ENCODE data around the gene PSMD14.

PSMD14 gene

DNA sequence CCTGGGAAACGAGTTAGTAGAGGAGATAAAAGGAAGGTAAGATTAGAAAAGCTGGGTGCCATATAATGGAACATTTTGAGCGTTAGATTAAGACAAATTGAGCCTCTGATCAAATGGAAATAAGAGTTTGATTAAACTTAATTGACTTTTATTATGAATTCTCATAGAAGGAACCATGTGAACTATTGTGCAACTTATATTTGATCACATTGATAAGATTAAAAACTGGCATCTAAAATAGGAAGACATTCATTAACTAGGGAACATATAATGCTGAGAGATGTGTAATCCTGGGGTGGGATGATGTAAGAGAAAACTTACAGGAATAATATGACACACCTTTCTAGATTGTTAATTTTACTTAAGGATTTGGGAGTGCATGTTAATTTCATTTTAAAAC, 130.4 kb downstream of the PSMD14 start:
- no peak overlapping the region for H3K4me3 ChIP-seq (ENCODE audit: low read depth, low read length)
- TF ChIP-seq, protein P1, sequence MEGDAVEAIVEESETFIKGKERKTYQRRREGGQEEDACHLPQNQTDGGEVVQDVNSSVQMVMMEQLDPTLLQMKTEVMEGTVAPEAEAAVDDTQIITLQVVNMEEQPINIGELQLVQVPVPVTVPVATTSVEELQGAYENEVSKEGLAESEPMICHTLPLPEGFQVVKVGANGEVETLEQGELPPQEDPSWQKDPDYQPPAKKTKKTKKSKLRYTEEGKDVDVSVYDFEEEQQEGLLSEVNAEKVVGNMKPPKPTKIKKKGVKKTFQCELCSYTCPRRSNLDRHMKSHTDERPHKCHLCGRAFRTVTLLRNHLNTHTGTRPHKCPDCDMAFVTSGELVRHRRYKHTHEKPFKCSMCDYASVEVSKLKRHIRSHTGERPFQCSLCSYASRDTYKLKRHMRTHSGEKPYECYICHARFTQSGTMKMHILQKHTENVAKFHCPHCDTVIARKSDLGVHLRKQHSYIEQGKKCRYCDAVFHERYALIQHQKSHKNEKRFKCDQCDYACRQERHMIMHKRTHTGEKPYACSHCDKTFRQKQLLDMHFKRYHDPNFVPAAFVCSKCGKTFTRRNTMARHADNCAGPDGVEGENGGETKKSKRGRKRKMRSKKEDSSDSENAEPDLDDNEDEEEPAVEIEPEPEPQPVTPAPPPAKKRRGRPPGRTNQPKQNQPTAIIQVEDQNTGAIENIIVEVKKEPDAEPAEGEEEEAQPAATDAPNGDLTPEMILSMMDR (IDR thresholded peaks at IDR 0.05; ENCODE audit: low read depth, low read length, missing control alignments) = no peak
- in situ Hi-C loops (cut with HindIII; ENCODE audit: low sequenced_read_pairs) = no loop called here
- DNase-seq (ENCODE audit: low read depth) = no peak

DNA sequence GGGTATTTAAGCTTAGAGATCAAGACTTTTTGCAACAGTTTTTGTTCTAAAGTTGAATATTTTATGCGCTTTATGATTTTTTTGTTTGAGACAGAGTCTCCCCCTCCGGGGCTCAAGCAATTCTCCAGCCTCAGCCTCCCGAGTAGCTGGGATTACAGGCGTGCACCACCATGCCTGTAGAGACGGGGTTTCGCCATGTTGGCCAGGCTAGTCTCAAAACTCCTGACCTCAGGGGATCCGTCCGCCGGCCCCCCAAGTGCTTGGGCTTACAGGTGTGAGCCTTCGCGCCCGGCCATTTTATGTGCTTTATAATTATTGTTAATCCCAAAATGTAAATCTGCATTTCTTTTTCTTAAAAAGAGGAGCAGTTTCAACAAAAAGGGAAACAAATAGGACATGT, 136.9 kb downstream of the PSMD14 start:
- in situ Hi-C loops (cut with HindIII; ENCODE audit: low sequenced_read_pairs) = no loop called here
- H3K4me3 ChIP-seq (ENCODE audit: low read depth, low read length) = no peak overlapping the region
- DNase-seq (ENCODE audit: low read depth) = no peak
- TF ChIP-seq, protein P1 (IDR thresholded peaks at IDR 0.05; ENCODE audit: low read depth, low read length, missing control alignments) = no peak

DNA sequence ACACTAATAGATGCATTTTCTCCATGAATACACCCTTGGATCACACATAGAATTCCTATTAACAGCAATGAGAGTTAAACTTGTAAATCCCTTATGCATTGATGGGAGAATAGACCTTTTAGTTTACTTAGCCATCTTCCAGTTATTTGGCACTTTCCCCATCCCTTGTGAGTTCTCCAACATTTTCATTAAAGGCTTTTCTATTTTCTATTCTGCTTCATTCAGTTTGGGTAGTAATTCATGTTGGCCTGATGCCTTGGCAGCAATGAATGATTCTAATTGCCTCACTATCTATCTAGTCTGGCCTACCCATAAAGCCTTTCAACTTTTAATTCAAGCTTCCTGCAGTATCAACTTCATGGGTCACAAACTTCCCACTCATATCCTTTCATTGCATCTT, 140.2 kb downstream of the PSMD14 start:
- in situ Hi-C loops (cut with HindIII; ENCODE audit: low sequenced_read_pairs) = no loop called here
- H3K4me3 ChIP-seq (ENCODE audit: low read depth, low read length) = no peak overlapping the region
- no peak for DNase-seq (ENCODE audit: low read depth)
- TF ChIP-seq, protein P1 (IDR thresholded peaks at IDR 0.05; ENCODE audit: low read depth, low read length, missing control alignments) = no peak
